ENCODE measurements around the gene PBRM1.

DNA sequence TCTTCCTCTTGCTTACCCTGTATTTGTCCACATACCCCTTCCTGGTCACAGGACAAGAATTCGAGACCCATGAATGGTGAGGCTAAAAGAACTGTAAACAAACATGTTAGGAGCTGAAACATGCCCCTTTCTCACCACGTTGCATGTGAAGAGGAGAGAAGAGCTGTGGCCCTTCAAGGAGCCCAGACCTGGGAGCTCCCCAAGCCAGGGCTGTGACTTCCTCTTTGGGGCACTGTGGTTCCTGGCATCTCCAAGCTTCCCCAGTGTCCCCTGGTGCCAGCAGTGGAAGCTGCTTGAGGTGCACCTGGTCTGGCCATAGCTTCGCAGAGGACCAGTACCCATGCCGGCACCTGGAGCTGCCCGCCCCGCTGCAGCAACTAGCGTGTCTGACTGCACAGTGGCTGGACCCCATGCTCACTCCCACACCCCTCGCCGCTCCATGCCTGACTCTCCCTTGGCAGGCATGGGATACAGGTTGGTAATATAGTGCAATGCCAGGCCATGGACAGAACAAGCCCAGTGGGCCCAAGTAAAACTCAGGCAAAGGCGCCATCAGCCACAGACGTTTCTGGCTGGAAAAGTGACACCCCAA, 30.1 kb upstream of the PBRM1 start:
- TF ChIP-seq, protein P1, sequence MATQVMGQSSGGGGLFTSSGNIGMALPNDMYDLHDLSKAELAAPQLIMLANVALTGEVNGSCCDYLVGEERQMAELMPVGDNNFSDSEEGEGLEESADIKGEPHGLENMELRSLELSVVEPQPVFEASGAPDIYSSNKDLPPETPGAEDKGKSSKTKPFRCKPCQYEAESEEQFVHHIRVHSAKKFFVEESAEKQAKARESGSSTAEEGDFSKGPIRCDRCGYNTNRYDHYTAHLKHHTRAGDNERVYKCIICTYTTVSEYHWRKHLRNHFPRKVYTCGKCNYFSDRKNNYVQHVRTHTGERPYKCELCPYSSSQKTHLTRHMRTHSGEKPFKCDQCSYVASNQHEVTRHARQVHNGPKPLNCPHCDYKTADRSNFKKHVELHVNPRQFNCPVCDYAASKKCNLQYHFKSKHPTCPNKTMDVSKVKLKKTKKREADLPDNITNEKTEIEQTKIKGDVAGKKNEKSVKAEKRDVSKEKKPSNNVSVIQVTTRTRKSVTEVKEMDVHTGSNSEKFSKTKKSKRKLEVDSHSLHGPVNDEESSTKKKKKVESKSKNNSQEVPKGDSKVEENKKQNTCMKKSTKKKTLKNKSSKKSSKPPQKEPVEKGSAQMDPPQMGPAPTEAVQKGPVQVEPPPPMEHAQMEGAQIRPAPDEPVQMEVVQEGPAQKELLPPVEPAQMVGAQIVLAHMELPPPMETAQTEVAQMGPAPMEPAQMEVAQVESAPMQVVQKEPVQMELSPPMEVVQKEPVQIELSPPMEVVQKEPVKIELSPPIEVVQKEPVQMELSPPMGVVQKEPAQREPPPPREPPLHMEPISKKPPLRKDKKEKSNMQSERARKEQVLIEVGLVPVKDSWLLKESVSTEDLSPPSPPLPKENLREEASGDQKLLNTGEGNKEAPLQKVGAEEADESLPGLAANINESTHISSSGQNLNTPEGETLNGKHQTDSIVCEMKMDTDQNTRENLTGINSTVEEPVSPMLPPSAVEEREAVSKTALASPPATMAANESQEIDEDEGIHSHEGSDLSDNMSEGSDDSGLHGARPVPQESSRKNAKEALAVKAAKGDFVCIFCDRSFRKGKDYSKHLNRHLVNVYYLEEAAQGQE (IDR thresholded peaks at IDR 0.05; ENCODE audit: insufficient read depth in 1 of 2, low read depth in 2 of 2, low read length in 2 of 2): no peak
- TF ChIP-seq FOXP2 (optimal IDR thresholded peaks at IDR 0.05; ENCODE audit: borderline replicate concordance, extremely low read depth, extremely low read length, insufficient read depth) (no peak), POLR2AphosphoS5 (IDR thresholded peaks at IDR 0.05; ENCODE audit: low read depth, low read length) (no peak), SIN3A (IDR thresholded peaks at IDR 0.05; ENCODE audit: borderline replicate concordance, insufficient read depth, low read length) (no peak)
